GM12873 (cell line): Measurements from ENCODE around the gene GRID1.

Experiments
- TF ChIP-seq, protein P1 (sequence below): IDR thresholded peaks from 2 replicates; pipeline ENCODE4 v1.5.1; 2012; ENCODE audit warnings: low read depth, mild to moderate bottlenecking, moderate library complexity, low read length, control low read depth; ENCODE audit not compliant: insufficient read depth; ENCODE audit errors: missing control alignments

GRID1 gene

DNA sequence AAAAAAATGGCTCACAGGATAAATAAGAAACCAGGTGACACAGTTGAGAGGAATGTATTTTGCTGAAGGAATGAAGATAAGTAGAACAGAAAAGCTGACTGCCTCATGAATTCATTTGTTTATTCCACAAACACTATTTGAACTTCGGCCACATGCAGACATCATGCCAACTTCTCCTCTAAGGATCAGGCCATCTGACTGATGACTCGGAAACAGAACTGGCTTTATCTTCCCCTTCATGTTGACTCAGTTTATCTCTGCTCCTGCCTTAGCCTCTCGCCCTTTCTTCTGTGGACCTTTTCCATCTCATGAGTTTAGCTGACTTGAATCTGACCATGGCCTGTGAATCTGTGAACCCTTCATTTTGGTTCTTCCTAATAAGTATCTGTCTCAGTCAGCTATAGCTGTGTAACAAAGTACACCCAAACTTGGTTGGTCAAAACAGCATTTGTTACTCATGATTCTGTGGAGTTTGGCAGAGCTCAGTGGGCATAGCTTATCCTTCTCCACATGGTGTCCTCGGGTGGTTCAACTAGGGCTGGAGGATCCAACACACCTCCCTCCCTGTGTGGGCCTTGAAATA is 44.0 kb upstream of the GRID1 start:
- TF ChIP-seq, protein P1, sequence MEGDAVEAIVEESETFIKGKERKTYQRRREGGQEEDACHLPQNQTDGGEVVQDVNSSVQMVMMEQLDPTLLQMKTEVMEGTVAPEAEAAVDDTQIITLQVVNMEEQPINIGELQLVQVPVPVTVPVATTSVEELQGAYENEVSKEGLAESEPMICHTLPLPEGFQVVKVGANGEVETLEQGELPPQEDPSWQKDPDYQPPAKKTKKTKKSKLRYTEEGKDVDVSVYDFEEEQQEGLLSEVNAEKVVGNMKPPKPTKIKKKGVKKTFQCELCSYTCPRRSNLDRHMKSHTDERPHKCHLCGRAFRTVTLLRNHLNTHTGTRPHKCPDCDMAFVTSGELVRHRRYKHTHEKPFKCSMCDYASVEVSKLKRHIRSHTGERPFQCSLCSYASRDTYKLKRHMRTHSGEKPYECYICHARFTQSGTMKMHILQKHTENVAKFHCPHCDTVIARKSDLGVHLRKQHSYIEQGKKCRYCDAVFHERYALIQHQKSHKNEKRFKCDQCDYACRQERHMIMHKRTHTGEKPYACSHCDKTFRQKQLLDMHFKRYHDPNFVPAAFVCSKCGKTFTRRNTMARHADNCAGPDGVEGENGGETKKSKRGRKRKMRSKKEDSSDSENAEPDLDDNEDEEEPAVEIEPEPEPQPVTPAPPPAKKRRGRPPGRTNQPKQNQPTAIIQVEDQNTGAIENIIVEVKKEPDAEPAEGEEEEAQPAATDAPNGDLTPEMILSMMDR: no peak

DNA sequence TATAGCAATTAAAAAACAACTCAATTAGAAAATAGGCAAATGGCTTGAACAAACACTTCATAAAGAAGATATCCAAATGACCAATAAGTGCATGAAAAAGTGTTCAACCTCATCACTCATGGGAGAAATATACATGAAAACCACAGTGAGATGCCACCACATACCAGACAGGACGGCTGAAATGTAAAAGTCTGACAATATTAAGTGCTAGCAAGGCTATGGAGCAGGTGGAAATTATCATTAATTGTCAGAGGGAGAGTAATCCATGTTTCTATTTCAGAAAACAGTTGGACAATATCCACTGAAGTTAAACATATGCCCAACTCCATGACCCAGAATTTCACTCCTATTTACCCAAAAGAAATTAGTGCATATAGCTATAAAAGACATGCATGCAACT is 42.6 kb upstream of the GRID1 start:
- TF ChIP-seq, protein P1: no peak

DNA sequence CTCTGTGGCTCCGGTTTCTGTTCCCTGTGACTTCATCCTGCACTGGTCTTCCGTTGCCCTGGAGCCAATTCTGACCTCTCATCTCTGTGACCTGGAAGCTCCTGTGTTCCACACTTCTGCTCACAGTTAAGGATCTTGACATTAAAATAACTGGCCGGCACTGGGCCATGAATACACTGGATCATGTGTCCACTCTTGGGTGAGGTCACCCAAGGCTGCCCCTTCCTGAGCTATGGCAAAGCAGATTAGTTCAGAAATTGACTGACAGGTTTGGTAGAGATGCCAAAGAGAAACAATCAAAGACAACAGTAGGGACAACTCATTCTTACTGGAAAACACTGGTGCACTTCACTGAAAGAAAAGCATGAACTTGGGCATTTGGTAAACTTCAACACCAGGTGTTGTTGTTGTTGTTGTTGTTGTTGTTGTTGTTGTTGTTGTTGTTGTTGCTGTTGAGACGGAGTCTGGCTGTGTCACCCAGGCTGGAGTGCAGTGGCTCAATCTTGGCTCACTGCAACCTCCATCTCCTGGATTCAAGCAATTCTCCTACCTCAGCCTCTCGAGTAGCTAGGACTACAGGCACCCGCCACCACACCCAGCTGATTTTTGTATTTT is 36.7 kb upstream of the GRID1 start:
- TF ChIP-seq, protein P1: no peak

DNA sequence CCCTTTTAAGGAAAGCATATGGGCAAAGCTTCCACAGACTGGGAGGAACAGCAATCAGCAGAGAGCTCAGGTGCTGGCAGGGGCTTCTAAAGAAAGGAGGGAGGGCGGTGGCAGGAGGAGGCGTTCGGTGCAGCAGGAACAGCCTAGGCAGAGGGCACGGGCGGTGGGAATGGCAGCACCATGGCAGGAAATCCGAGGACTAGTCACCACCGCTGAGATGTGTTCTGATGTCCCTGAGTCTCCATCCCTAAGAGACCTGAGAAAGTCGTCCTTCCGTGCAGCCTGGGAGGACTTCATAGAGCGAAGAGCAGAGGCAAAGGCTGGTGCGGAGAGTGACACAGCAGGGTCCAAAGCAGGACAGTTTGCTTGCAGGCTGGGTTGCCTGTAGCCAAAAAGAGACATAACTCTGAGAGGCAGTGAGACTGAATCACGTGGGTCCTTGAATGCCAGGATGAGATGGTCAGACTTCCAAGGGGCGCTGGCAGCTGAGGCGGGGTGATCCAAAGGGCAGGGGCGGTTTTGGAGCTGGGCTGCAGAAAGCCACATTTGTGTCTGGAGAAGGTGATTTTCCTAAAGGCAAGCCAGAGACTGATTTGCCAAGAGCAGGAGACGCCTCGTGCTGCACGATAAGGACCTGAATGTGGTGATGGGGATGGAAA is 35.8 kb upstream of the GRID1 start:
- TF ChIP-seq, protein P1: no peak

DNA sequence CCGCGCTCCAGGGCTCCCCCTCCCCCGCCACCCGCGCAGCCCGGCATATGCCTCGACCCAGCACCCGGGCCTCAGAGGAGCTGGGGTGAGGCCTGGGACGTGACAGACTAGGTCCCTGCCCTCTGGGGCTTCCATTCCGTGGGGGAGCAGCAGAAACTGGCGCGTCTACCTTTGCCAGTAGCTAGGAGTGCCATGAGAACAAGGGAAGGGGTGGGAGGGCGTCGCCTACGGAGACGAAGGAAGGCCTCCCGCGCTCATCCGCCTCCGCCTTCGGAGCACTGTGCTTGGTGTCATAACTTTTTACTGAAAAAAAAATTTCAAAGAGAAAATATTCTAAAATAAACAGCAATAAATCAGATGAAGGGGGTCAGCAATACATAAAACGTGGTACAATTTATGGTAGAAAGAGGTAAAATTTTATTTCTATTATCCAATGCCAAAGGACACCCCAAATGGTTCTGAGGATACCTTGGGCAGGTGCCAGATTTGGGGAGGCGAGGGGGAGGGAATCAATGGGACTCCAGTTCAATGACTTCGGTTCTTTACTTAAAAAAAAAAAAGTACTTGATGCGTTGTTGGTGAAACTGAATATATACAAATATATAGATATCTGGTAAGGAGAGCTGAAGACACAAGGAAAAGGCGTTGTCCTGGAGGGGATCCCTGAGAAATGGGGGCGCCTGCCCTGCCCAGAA is 35.1 kb upstream of the GRID1 start:
- TF ChIP-seq, protein P1: no peak

DNA sequence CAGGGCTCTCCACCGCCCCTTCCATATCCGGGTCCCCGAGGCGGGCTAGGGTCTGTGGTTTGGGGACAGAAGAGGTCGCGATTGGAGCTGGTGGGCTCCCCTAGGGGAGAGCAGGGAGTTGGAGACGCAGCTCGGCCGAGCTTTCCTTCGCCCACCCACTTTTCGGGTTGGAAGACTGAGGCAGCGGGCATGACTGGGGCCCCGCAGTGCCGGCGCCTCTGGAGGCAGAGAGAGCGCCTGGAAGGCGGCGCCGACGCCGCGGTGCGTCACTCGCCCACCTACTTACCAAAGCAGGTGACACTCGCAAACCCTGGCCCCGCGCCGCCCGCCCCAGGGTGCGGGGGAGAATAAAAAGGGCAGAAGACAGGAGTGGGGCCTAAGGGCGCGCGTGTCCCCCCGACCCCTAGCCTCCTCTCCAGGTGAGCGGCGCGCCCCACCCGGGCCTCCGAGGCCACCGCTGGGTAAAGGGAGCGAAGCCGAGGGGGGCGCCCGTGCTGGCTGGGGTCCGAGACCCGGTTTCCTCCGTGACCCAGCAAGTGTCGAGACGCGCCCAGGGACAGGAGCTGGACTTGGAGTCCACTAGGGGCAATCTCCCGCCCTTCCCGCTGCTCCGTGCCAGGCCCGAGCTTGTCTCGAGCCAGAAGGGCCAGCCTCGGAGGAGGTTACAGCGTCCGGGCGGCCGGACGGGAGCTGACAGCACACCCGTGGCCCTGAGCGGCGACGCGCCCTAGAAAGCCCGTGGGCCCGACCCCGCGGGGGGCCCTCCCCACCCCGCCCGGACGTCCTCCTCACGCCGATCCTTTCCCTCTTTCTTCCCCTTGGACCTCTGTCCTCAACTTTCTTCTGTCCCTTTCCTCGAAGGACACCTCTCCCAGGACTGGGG is 34.4 kb upstream of the GRID1 start:
- TF ChIP-seq, protein P1: no peak
